EH (cell line): ENCODE results near the gene RPS2.

ENCODE experiments used
- DNase-seq: peaks from one replicate; pipeline ENCODE4 v3.0.0-alpha.2; 2015; ENCODE audit warnings: low read depth

Gene RPS2

DNA sequence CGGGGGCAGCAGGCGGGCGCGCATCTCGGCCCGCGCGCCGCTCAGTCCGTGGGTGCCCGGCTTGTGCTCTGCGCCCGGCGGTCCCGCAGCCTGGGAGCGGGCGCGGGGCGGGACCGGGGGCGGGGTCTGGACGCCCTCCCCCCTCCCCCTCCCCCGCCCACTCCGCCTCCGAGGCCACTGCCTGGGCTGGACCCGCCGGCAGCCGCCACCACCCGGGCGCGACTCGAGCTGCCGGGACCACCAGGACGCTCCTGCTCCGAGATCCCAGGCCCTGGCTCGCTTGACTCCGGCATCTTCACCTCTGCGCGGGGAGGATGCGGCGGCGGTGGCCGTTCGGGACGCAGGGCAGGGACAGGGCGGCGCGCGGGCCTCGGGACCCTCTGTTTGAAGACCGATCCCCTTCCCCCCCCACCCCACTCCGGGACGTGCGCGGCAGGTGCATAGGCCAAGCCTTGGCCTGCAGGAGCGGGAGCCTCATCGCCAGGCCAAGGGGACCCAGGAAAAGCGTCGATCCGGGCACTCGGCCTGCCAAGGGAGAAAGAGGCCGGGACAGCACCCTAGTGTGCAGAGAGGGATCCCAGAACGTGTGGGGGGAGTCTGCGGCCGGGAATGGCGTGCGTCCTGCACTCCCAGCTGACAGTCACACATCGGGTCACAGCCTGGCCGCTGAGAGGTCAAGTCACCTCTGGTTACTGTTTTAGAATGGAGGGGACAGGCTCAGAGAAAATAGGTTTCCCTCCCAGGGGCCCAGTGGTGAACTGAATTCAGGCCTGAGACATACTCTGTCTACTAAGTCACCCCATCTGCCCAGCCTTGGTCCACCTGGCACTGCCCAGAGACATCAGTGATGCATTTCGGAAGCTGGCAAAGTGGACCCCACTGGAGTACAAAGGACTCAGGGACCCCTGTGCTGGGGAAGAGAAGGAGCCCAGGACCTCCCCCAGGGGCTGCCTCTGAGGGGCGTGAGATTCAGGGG is 46.0 kb downstream of the RPS2 start, which contains the start of gene HS3ST6:
Gene HS3ST6, minus strand, starts transcription at position 65 of the 976 bp plus-strand sequence. CDS start 92 bp downstream, outside the sequence.
- DNase-seq: no peak

GRCh38 chr16:1917665-1918350 is 46.8 kb downstream of the RPS2 start:
- no peak for DNase-seq

- no peak for DNase-seq
Observed at GRCh38 chr16:1917056-1917664, 47.5 kb downstream of the RPS2 start.

- no peak for DNase-seq
Observed at GRCh38 chr16:1916640-1916990, 48.0 kb downstream of the RPS2 start.

- no peak for DNase-seq
Observed at GRCh38 chr16:1915732-1916639, 48.6 kb downstream of the RPS2 start.

GRCh38 chr16:1914988-1915387 is 49.6 kb downstream of the RPS2 start:
- DNase-seq: no peak

- DNase-seq: no peak
Observed at GRCh38 chr16:1914084-1914608, 50.5 kb downstream of the RPS2 start.

GRCh38 chr16:1913327-1914083 is 51.1 kb downstream of the RPS2 start:
- DNase-seq: no peak

DNA sequence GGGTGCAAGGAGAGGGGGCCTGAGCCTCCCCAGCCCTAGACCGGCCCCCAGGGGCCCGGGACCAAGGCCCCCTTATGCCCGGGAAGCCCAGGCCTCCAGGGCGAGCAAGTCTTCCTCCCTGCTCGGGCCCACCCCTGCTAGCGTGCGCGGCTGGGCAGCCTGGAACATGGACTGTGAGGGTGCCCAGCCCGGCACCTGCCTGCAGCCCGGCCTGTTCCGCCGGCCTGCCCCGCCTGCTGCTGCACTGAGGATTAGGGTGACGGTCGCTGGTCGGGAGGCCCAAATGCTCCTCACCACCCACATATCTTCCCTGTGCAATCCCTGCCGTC is 52.4 kb downstream of the RPS2 start:
- DNase-seq: no peak
